ENCODE data around the gene ENTR1. TPM values are rescaled to one million over a fixed set of nuclear protein-coding genes. Genes with fewer than 3 reads are reported as not detected.

Gene ENTR1
- total RNA-seq, 3 donors from 2014 or later = 27.8 to 47.6 (median 33.2) TPM

DNA sequence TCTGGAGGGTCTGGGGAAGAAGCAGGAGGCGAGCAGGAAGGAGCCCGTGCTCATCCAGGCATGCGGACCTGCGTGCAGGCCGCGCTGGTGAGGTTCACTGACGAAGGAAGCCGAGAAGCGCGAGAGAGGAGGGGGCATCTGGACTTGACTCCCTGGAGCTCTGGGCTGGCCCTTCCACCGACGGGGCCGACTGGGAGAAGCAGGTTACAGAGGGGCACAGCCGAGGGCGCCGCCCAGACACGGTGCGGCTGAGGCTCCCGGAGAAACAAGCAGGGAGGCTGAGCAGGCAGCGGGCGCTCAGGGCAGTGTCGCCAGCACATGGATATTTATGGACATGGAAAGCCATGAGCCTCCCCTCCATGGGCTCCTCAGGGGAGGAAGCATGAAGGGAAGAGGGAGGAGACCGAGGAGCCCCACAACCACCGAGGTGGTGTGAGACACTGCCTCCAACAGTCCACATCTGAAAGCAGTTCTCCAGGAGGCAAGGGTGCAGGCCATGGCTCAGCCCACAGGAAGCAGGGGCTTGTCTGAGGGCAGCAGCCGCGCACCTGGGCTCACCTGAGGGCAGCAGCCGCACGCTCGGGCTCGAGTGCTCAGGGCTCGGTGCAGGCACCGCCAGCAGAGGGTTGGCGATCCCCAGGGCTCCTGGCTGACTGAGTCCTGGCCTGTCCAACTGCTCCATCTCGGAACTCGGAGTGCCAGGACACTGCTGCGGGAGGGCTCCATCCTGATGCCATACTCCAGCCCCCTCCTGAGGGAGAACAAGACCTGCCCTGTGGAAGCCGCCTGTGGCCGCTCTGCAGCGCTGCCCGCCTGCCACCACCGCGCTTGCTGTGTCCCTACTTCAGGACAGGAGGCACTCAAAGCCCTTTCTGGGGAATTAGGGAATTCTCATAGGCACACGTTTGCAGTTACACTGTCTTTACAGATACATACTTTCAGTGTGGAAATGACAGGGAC lies 44.9 kb upstream of the ENTR1 start:
- ATAC-seq = no peak
- TF ChIP-seq, protein P1, sequence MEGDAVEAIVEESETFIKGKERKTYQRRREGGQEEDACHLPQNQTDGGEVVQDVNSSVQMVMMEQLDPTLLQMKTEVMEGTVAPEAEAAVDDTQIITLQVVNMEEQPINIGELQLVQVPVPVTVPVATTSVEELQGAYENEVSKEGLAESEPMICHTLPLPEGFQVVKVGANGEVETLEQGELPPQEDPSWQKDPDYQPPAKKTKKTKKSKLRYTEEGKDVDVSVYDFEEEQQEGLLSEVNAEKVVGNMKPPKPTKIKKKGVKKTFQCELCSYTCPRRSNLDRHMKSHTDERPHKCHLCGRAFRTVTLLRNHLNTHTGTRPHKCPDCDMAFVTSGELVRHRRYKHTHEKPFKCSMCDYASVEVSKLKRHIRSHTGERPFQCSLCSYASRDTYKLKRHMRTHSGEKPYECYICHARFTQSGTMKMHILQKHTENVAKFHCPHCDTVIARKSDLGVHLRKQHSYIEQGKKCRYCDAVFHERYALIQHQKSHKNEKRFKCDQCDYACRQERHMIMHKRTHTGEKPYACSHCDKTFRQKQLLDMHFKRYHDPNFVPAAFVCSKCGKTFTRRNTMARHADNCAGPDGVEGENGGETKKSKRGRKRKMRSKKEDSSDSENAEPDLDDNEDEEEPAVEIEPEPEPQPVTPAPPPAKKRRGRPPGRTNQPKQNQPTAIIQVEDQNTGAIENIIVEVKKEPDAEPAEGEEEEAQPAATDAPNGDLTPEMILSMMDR (IDR thresholded peaks at IDR 0.05) = no peak

DNA sequence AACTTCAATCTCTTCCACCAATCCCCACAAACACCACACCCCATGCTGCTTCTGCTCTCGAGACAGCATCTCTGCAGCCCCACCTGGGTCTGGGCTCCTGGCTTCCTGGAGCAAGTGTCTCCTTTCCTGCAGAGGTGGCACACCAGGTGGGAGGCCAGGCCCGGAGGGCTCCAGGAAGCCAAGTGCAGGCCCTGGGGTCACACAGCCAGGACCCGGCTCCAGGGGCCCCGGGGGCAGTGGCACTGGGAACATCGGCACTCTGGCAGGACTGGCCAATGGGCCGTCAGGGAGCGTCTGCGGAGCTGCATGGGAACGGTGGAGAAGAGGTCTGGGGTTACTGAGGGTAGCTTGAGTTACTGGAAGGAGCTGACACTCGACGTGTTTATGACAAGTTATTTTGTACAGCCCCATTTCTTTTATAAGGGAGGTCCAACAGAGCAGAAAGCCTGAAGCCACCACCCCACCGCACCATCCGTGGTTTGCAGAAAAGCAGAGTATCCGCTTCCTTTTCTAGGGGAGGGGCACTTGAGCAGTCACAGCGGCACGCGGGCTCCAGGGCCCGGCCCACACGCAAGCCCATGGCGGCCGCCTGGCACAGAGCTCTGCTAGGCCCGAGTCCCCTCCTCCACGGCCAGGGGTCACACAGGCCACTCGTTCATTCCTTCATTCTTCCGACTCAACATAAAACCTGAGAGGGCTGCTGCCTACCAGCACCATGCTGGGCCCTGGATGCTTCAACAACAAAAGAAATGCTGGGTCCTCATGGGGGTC lies 43.8 kb upstream of the ENTR1 start:
- Histone ChIP-seq H3K4me1 (ENCODE audit: low read depth) (no peaks in the 10 kb centered on the region), H3K4me3 (no peak overlapping the region), H3K9me3 (no peaks in the 10 kb centered on the region), H3K36me3 (ENCODE audit: low read depth) (peaks cover 13% of the 10 kb centered on the region)
- no peak for DNase-seq
- no peak for ATAC-seq
- TF ChIP-seq, protein P1 (IDR thresholded peaks at IDR 0.05) = no peak
- intact Hi-C loops (cut with DNase I, micrococcal nuclease) = no loop called here

More for the DNA sequence above, 44.9 kb upstream of the ENTR1 start:
- no peak for DNase-seq
- Histone ChIP-seq H3K9me3 (no peaks in the 10 kb centered on the region), H3K4me1 (ENCODE audit: low read depth) (no peaks in the 10 kb centered on the region), H3K36me3 (ENCODE audit: low read depth) (peaks cover 20% of the 10 kb centered on the region), H3K4me3 (no peak overlapping the region)
- intact Hi-C loops (cut with DNase I, micrococcal nuclease) = no loop called here

DNA sequence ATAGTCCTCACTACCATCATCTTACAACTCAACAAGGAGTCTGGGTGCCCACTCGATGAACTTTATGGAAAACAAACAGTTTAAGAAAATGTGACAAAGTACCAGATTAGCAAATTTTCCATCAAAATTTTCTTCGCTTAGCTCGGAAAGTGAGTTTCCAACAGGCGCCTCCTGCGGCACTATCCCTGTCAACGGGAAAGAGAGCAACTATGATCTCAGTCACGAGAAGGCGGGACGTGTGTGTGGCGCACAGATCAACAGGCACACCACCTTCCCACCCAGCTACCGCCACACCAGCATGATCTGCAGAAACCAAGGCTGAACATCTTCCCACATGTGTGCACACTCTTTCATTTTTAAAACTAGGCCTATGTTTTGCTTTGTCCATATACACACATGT lies 42.9 kb upstream of the ENTR1 start:
- Histone ChIP-seq H3K4me1 (ENCODE audit: low read depth) (no peaks in the 10 kb centered on the region), H3K9me3 (no peaks in the 10 kb centered on the region), H3K4me3 (no peak overlapping the region), H3K36me3 (ENCODE audit: low read depth) (peaks cover 8% of the 10 kb centered on the region)
- TF ChIP-seq, protein P1 (IDR thresholded peaks at IDR 0.05) = no peak
- DNase-seq = no peak
- no peak for ATAC-seq
- intact Hi-C loops (cut with DNase I, micrococcal nuclease) = no loop called here

DNA sequence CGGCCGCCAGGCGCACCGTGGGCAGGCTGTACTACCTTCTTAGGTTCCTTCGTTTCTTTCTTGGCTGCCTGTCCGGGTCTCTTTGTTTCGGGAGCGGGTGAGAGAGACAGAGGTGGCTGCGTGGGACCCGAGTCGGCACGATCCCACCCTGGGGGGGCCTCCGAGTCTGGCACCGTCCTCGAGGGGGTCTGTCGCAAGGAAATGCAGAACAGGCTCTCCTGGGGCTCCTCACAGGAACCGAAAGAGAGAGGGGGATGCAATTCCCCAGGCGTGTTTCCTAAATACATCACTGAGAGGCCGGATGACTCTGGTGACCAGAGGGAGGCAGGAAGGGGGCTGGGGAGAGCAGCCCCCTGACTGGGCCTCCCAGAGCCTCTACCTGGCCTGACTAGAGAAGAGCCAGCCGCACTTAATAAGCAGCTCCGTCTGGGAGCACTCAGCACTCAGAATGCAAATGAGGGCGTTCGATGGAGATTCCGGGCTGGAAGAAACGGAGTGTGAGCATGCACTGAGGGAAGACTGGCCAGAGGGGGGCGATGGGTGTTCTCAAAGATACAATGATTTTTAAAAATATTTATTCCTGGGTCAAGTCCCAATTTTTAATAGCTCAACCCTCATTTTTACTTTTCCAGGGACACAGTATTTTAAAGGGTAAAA lies 40.9 kb upstream of the ENTR1 start:
- no peaks in the 10 kb centered on the region for H3K9me3 ChIP-seq
- no peak overlapping the region for H3K4me3 ChIP-seq
- H3K4me1 ChIP-seq (ENCODE audit: low read depth) = no peaks in the 10 kb centered on the region
- ATAC-seq = no peak
- TF ChIP-seq, protein P1 (IDR thresholded peaks at IDR 0.05) = no peak
- peaks cover 8% of the 10 kb centered on the region for H3K36me3 ChIP-seq (ENCODE audit: low read depth)
- no peak for DNase-seq
- intact Hi-C loops (cut with DNase I, micrococcal nuclease) = no loop called here

DNA sequence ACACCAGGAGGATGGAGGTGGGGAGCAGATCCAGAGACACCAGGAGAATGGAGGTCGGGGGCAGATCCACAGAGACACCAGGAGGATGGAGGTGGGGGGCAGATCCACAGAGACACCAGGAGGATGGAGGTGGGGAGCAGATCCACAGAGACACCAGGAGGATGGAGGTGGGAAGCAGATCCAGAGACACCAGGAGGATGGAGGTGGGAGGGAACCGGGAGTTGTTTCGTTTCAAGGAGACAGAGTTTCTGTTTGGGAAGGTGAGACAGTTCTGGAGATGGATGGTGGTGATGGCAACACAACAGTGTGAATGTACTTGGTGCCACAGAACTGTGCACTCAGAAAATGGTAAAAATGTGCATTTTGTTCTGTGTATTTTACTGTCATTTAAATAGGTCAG lies 38.2 kb upstream of the ENTR1 start:
- ATAC-seq = no peak
- intact Hi-C loops (cut with DNase I, micrococcal nuclease) = no loop called here
- Histone ChIP-seq H3K4me1 (ENCODE audit: low read depth) (no peaks in the 10 kb centered on the region), H3K36me3 (ENCODE audit: low read depth) (peaks cover 8% of the 10 kb centered on the region), H3K4me3 (no peak overlapping the region), H3K9me3 (no peaks in the 10 kb centered on the region)
- TF ChIP-seq, protein P1 (IDR thresholded peaks at IDR 0.05) = no peak
- DNase-seq = no peak
